Activated CD4-positive, CD25-positive, alpha-beta regulatory T cell treated with anti-CD3 and anti-CD28 coated beads, Interleukin-2, amount 50 U/mL, for 24 hours (primary cell): ENCODE results near the gene SLC2A2.
"Not testable (repeated sequence)": the region's sequence is repeated elsewhere in the genome, so short reads cannot be mapped to it uniquely, and the experiment has no call there.

ENCODE experiments used
- ATAC-seq, 2 donors: fragments of 150-1000 bp; cut with Tn5 transposase; one replicate each; pipeline ENCODE4 v1.10.0; 2021; ENCODE audit warnings: mild to moderate bottlenecking in 1 of 2, moderate library complexity in 1 of 2

SLC2A2 gene

GRCh38 chr3:170982733-170983132 lies 43.8 kb downstream of the SLC2A2 start:
- no peak for ATAC-seq

- ATAC-seq = no peak
These were observed 46.1 kb downstream of the SLC2A2 start for GRCh38 chr3:170980399-170980798.

DNA sequence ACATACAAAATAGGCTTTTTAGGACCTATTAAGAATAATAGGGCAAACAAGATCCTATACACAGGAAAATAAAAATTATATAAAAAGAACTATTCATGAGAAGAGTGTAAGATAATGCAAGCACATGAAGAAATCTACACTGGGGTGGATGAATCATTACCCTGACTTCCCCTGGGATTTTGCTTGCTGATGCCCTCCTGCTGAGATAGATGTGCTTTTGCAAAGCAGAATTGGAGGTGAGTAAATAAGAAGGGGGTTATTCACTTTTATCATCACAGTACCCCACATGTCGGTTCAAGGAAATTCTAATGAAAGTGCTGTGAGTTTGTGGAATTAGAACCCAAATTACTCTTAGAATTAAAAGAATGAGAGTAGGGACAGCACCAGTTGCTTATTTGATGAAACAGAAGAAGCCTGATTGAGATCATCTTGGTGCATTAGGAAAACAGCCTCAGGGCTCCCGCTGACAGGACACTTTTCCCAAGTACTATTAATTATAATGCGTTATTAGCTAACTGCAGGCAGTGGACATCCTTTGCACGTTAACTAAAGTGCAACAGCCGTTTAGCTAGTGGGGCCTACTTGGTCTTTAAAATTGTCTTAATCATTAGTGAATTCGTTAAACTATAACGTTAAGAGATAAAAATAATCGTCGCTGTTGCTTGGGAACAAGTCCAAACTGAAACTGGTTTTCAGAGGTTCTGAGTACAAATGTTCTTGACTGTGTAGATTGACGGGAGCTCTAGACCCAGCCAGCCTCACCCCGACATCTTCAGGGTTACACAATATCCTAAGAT lies 48.4 kb downstream of the SLC2A2 start:
- ATAC-seq = no peak

- no peak for ATAC-seq
These were observed 50.4 kb downstream of the SLC2A2 start for GRCh38 chr3:170976190-170976519.

- ATAC-seq = no peak
These were observed 51.0 kb downstream of the SLC2A2 start for GRCh38 chr3:170975283-170976189.

GRCh38 chr3:170974872-170975271 lies 51.6 kb downstream of the SLC2A2 start:
- ATAC-seq = no peak

GRCh38 chr3:170972917-170973316 lies 53.6 kb downstream of the SLC2A2 start:
- ATAC-seq = not testable (repeated sequence)

DNA sequence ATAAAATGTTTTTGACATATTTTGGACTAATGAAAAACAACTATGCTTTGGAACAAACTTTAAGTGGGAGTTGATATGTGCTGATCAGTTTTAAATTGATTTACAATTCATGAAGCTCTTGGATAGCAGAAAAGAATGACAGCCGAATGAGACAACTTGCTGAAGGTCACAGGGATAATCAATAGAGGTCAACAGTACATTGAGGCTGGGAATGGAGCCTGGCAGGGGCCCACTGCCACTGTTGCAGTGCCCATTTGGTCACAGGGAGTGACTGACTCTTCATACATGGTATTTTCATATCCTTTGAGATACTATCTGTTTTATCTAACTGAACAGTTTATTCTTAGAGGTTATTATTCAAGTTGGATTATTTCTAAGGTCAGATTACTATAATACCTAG lies 59.4 kb downstream of the SLC2A2 start:
- no peak for ATAC-seq

DNA sequence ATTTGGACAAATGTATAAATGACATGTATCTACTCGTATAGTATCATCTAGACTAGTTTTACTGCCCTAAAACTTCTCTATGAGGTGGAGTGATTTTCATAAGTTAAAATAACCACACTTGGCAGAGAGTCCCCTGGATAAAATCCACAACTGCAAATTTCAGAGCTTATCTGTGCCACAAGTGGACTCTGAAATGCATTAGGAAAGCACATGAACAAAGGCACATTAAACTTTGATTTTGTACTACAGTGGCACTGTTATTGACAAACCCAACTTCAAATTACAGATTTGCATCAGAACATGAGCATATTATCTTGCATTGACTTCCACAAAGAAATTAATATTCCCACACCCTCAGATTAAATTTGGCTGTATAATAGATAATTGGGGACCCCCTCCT lies 60.0 kb downstream of the SLC2A2 start:
- ATAC-seq = no peak

GRCh38 chr3:170962411-170962810 lies 64.1 kb downstream of the SLC2A2 start:
- no peak for ATAC-seq

- no peak for ATAC-seq
These were observed 64.7 kb downstream of the SLC2A2 start for GRCh38 chr3:170961616-170962400.

DNA sequence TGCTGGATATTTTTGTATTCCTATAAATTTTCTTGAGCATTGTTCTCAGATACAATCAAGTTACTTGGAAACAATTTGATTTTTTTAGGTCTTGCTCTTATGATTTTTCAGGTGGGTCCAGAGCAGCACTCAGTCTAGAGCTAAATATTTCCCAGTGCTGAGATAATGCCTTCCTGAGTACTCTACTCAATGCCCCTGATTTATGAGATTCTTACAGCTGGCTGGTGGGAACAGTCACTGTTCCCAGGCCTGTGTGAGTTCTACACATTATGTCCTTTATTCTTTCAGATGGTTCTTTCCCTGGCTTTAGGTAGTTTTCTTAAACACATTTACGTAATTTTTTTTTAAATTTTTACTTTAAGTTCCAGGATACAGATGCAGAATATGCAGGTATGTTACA lies 67.1 kb downstream of the SLC2A2 start:
- ATAC-seq = no peak

DNA sequence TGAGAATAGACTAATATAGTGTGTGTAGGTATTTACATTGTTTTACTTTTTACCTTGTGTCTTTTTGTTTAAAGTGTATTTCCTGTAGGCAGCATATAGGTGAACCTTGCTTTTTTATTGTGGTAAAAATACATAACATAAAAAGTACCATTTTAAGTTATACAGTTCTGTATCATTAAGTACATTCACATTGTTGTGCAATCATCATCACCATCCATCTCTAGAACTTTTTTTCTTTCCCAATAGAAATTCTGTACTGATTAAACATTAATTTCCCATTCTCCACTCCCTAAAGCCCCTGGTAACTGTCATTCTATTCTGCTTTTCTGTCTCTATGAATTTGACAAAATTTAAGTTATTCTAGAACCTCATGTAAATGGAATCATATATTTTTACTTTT lies 69.9 kb downstream of the SLC2A2 start:
- ATAC-seq = no peak

DNA sequence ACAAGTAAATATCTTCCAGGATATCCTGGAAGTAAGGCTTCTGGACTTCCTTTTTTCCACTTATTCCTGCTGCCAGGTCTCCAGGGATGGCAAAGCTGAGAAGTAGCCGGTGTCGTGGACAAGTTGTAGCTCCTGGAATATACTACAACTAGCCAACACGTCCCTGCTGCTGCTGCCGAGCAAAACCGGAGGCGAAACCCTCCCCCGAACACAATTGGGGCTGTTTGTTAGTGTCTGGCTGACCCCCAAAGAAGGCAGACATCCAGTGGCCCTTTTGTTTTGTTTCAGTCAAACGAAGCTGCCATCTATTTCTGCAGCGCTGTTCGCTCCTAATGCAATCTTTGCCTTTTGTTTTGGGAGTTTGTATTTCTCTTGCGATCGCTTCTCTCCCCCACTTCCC lies 72.8 kb downstream of the SLC2A2 start:
- no peak for ATAC-seq

GRCh38 chr3:170953229-170953628 lies 73.3 kb downstream of the SLC2A2 start:
- no peak for ATAC-seq

GRCh38 chr3:170949211-170949610 lies 77.3 kb downstream of the SLC2A2 start:
- ATAC-seq = no peak

GRCh38 chr3:170947018-170947769 lies 79.3 kb downstream of the SLC2A2 start:
- ATAC-seq = no peak
